Small intestine (tissue), 7 donors: ENCODE results near the gene SLC26A11. TPM values are rescaled to one million over a fixed set of nuclear protein-coding genes. Genes with fewer than 3 reads are reported as not detected.
"Not testable (repeated sequence)": the region's sequence is repeated elsewhere in the genome, so short reads cannot be mapped to it uniquely, and the experiment has no call there.

ENCODE experiments used
- DNase-seq, 2 donors: peaks; one replicate each; pipeline versions ENCODE4 v3.0.0 to v3.0.0-alpha.2; 2013
- FAIRE-seq: peaks from 2 replicates; lab custom pipeline; 2012; peaks lifted over from hg19 to GRCh38; lab: Jason Lieb, UNC
- H3K27ac ChIP-seq, 3 donors: one replicate each; pipeline ENCODE4 v1.5.1; 2013; ENCODE audit warnings: low read length in 2 of 3, mild to moderate bottlenecking in 2 of 3, control low read depth in 1 of 3, inconsistent platforms in 1 of 3, low read depth in 1 of 3, moderate library complexity in 1 of 3
- H3K27me3 ChIP-seq, 3 donors: one replicate each; pipeline ENCODE4 v1.6.1; 2013; ENCODE audit warnings: low read length in 3 of 3, inconsistent platforms in 1 of 3; ENCODE audit not compliant: control insufficient read depth in 3 of 3, insufficient read depth in 3 of 3
- H3K36me3 ChIP-seq, 3 donors: one replicate each; pipeline ENCODE4 v1.6.1; 2013; ENCODE audit warnings: low read length in 3 of 3, inconsistent platforms in 1 of 3, low read depth in 1 of 3, mild to moderate bottlenecking in 1 of 3, moderate library complexity in 1 of 3; ENCODE audit not compliant: control insufficient read depth in 3 of 3, insufficient read depth in 2 of 3
- H3K4me1 ChIP-seq, 3 donors: one replicate each; pipeline ENCODE4 v1.6.1; 2013; ENCODE audit warnings: low read length in 2 of 3, inconsistent platforms in 1 of 3, low read depth in 1 of 3, mild to moderate bottlenecking in 1 of 3, moderate library complexity in 1 of 3; ENCODE audit not compliant: control insufficient read depth in 3 of 3, insufficient read depth in 2 of 3
- H3K4me3 ChIP-seq, 3 donors: one replicate each; pipeline ENCODE4 v1.5.1; 2013; ENCODE audit warnings: low read length in 3 of 3, control low read depth in 1 of 3, inconsistent platforms in 1 of 3, low read depth in 1 of 3, mild to moderate bottlenecking in 1 of 3, moderate library complexity in 1 of 3
- H3K9me3 ChIP-seq, 2 donors: one replicate each; pipeline ENCODE4 v1.6.1; 2013; ENCODE audit warnings: low read depth in 1 of 2, low read length in 1 of 2; ENCODE audit not compliant: control insufficient read depth in 2 of 2, insufficient read depth in 1 of 2
- WGBS, 3 donors: extraction: QIAGEN DNeasy Blood & Tissue Kit; methylation state at CpG; one replicate each; pipeline ENCODE4 v1.1.7; 2013; 5-methylcytosine and 5-hydroxymethylcytosine counted together
- polyA plus RNA-seq, 4 donors: library from polyadenylated mRNA; stranded (reverse) in 3 of 4; unstranded in 1 of 4; fragments of 200-250 nt in 3 of 4; fragments of 120-200 nt in 1 of 4; gene quantifications; one replicate each; pipeline versions ENCODE4 v1.2.1 to v1.2.3, GENCODE V29; 2013
- donor health status: healthy with polysubstance abuse.
- donor health status: control.
- donor health status: control.
- donor health status: Bipolar disorder and iron deficiency.
- donor health status: healthy.

SLC26A11 gene
- polyA plus RNA-seq, 4 donors, result 7.3 to 63.2 (median 8.4) TPM

- H3K4me1 ChIP-seq, result no peaks in the 10 kb centered on the region
- no peak overlapping the region for H3K4me3 ChIP-seq
- DNase-seq (no peak), FAIRE-seq (no peak)
- peaks cover 0 to 16% of the 10 kb centered on the region in 2 donors for H3K9me3 ChIP-seq
- no peaks in the 10 kb centered on the region for H3K27me3 ChIP-seq
- 89 to 96% (median 91%) methylated on average over 4 of the region's 4 CpGs for WGBS, 3 donors
- H3K27ac ChIP-seq, result no peak overlapping the region
- H3K36me3 ChIP-seq, result peaks cover 0 to 76% (median 5%) of the 10 kb centered on the region in 3 donors
Observed at GRCh38 chr17:80229011-80229410, 8.8 kb downstream of the SLC26A11 start.

- WGBS, 3 donors, result 93 to 97% (median 95%) methylated on average over 1 of the region's 1 CpG
- Histone ChIP-seq H3K9me3 (peaks cover 0 to 16% of the 10 kb centered on the region in 2 donors), H3K4me3 (no peak overlapping the region), H3K27ac (no peak overlapping the region), H3K36me3 (peaks cover 3 to 71% (median 9%) of the 10 kb centered on the region in 3 donors), H3K27me3 (no peaks in the 10 kb centered on the region), H3K4me1 (no peaks in the 10 kb centered on the region)
- DNase-seq (no peak), FAIRE-seq (no peak)
Observed at GRCh38 chr17:80232438-80232837, 12.2 kb downstream of the SLC26A11 start.

GRCh38 chr17:80233202-80233601 is 13.0 kb downstream of the SLC26A11 start:
- 92 to 94% (median 93%) methylated on average over 3 of the region's 3 CpGs for WGBS, 3 donors
- no peak for FAIRE-seq

GRCh38 chr17:80236911-80237310 is 16.7 kb downstream of the SLC26A11 start:
- 86 to 95% (median 87%) methylated on average over 15 to 17 of the region's 17 CpGs for WGBS, 3 donors
- Histone ChIP-seq H3K9me3 (peaks cover 0 to 16% of the 10 kb centered on the region in 2 donors), H3K27ac (no peak overlapping the region), H3K36me3 (peaks cover 3 to 83% (median 12%) of the 10 kb centered on the region in 3 donors), H3K4me3 (no peak overlapping the region), H3K4me1 (no peaks in the 10 kb centered on the region), H3K27me3 (no peaks in the 10 kb centered on the region)
- no peak for FAIRE-seq
- no peak for DNase-seq

More at GRCh38 chr17:80233202-80233601, 13.0 kb downstream of the SLC26A11 start:
- Histone ChIP-seq H3K36me3 (peaks cover 3 to 71% (median 9%) of the 10 kb centered on the region in 3 donors), H3K9me3 (peaks cover 0 to 16% of the 10 kb centered on the region in 2 donors), H3K4me1 (no peaks in the 10 kb centered on the region), H3K27ac (no peak overlapping the region), H3K4me3 (no peak overlapping the region), H3K27me3 (no peaks in the 10 kb centered on the region)
- DNase-seq, result no peak

- no peak for FAIRE-seq
- Histone ChIP-seq H3K27ac (no peak overlapping the region), H3K27me3 (no peaks in the 10 kb centered on the region), H3K4me3 (no peak overlapping the region), H3K4me1 (no peaks in the 10 kb centered on the region), H3K36me3 (peaks cover 3 to 84% (median 14%) of the 10 kb centered on the region in 3 donors), H3K9me3 (peaks cover 0 to 12% of the 10 kb centered on the region in 2 donors)
- DNase-seq, result no peak
- WGBS, 3 donors, result 94 to 98% (median 95%) methylated on average over 10 of the region's 10 CpGs
Observed at GRCh38 chr17:80237386-80237785, 17.2 kb downstream of the SLC26A11 start.

GRCh38 chr17:80242505-80242904 is 22.3 kb downstream of the SLC26A11 start:
- no peak for DNase-seq
- WGBS, 3 donors, result 85 to 86% (median 86%) methylated on average over 14 of the region's 14 CpGs
- Histone ChIP-seq H3K4me3 (no peak overlapping the region), H3K9me3 (no peaks in the 10 kb centered on the region), H3K27me3 (no peaks in the 10 kb centered on the region), H3K36me3 (peaks cover 0 to 89% (median 6%) of the 10 kb centered on the region in 3 donors), H3K27ac (no peak overlapping the region), H3K4me1 (no peaks in the 10 kb centered on the region)
- no peak for FAIRE-seq

- 92 to 94% (median 94%) methylated on average over 25 to 26 of the region's 26 CpGs for WGBS, 3 donors
- DNase-seq, result no peak
- Histone ChIP-seq H3K27ac (no peak overlapping the region), H3K36me3 (peaks cover 0 to 90% (median 6%) of the 10 kb centered on the region in 3 donors), H3K4me3 (no peak overlapping the region), H3K4me1 (no peaks in the 10 kb centered on the region), H3K27me3 (no peaks in the 10 kb centered on the region), H3K9me3 (no peaks in the 10 kb centered on the region)
- FAIRE-seq, result no peak
Observed at GRCh38 chr17:80243526-80244433, 23.6 kb downstream of the SLC26A11 start.

- 94 to 95% (median 94%) methylated on average over 6 of the region's 6 CpGs for WGBS, 3 donors
- not testable (repeated sequence) for H3K4me1 ChIP-seq, FAIRE-seq, DNase-seq, H3K9me3 ChIP-seq, H3K27me3 ChIP-seq, H3K27ac ChIP-seq, H3K4me3 ChIP-seq
- peaks cover 0 to 93% (median 6%) of the 10 kb centered on the region in 3 donors for H3K36me3 ChIP-seq
Observed at GRCh38 chr17:80244448-80244847, 24.2 kb downstream of the SLC26A11 start.
